Measurements from ENCODE around the gene GNA12. TPM values are rescaled to one million over a fixed set of nuclear protein-coding genes. Genes with fewer than 3 reads are reported as not detected.

Gene GNA12
- polyA plus RNA-seq, 1 of the 3 experiments (the other 2 are of a cell fraction) = 64.8 TPM

DNA sequence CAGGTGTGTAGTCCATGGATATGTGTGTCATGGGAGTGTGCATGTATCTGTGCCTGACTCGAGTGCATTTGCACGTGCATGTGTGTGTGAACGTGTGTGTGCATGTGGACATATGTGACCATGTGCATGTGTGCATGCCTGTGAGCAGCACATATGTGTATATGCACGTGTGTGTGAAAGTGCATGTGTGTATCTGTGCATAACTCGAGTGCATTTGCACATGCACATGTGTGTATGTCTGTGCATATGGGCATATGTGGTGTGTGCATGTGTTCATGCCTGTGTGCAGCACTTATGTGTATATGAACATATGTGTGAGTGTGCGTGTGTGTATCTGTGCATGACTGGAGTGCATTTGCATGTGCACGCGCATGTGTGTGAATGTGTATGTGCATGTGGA, 35.2 kb upstream of the GNA12 start:
- Histone ChIP-seq H3K4me2 (no peak overlapping the region), H3K9me3 (no peaks in the 10 kb centered on the region), H2AFZ (ENCODE audit: low read depth) (no peak overlapping the region), H3F3A (replicated peaks; ENCODE audit: insufficient read depth) (peaks cover 20% of the 10 kb centered on the region), H3K4me1 (ENCODE audit: control insufficient read depth in 1 of 2, insufficient read depth in 2 of 2, low read depth in 1 of 2, low read length in 1 of 2) (peaks cover 0 to 8% of the 10 kb centered on the region in 2 experiments; a peak in 1 of 4 replicates), H3K9me2 (no peaks in the 10 kb centered on the region), H3K36me3 (replicated peaks in 1 of 2; ENCODE audit: control insufficient read depth in 1 of 2, insufficient read depth in 2 of 2, low read length in 1 of 2) (no peaks in the 10 kb centered on the region), H3K79me2 (ENCODE audit: insufficient read depth) (no peaks in the 10 kb centered on the region), H3K4me3 (ENCODE audit: low read depth in 2 of 2, low read length in 1 of 2) (no peak overlapping the region), H3K27ac (ENCODE audit: low read depth in 2 of 2, low read length in 1 of 2) (no peak overlapping the region), H4K20me1 (ENCODE audit: insufficient read depth) (no peaks in the 10 kb centered on the region), H3K9ac (no peak overlapping the region), H3K27me3 (ENCODE audit: insufficient read depth) (no peaks in the 10 kb centered on the region)
- POLR2A ChIA-PET = no interaction called here
- DNase-seq = no peak
- CTCF ChIA-PET = no interaction called here
- TF ChIP-seq EP300 (IDR thresholded peaks at IDR 0.05; ENCODE audit: borderline replicate concordance in 1 of 2, low read depth in 1 of 2, low read length in 1 of 2) (no peak), ELF1 (IDR thresholded peaks at IDR 0.05) (no peak), EZH2phosphoT487 (IDR thresholded peaks at IDR 0.05; ENCODE audit: borderline replicate concordance, low read depth) (no peak), ZBTB33 (IDR thresholded peaks at IDR 0.05; ENCODE audit: borderline replicate concordance, low read depth) (no peak), TCF12 (IDR thresholded peaks at IDR 0.05) (no peak), CHD2 (IDR thresholded peaks at IDR 0.05; ENCODE audit: low read length, partially characterized antibody) (no peak)
- TF ChIP-seq, protein P1, sequence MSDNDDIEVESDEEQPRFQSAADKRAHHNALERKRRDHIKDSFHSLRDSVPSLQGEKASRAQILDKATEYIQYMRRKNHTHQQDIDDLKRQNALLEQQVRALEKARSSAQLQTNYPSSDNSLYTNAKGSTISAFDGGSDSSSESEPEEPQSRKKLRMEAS (IDR thresholded peaks at IDR 0.05; ENCODE audit: low read depth) = no peak
- TF ChIP-seq, protein P2, sequence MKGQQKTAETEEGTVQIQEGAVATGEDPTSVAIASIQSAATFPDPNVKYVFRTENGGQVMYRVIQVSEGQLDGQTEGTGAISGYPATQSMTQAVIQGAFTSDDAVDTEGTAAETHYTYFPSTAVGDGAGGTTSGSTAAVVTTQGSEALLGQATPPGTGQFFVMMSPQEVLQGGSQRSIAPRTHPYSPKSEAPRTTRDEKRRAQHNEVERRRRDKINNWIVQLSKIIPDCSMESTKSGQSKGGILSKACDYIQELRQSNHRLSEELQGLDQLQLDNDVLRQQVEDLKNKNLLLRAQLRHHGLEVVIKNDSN (IDR thresholded peaks at IDR 0.05; ENCODE audit: borderline replicate concordance, low read depth) = no peak
- 65% methylated on average over 8 of the region's 8 CpGs for WGBS (ENCODE audit: low lambda C conversion rate)

- no peak for DNase-seq
- Histone ChIP-seq H3K79me2 (ENCODE audit: insufficient read depth) (no peaks in the 10 kb centered on the region), H2AFZ (ENCODE audit: low read depth) (no peak overlapping the region), H3K27me3 (ENCODE audit: insufficient read depth) (no peaks in the 10 kb centered on the region), H3K27ac (ENCODE audit: low read depth in 2 of 2, low read length in 1 of 2) (no peak overlapping the region), H4K20me1 (ENCODE audit: insufficient read depth) (no peaks in the 10 kb centered on the region), H3K9me3 (no peaks in the 10 kb centered on the region), H3K4me3 (ENCODE audit: low read depth in 2 of 2, low read length in 1 of 2) (no peak overlapping the region), H3K4me1 (ENCODE audit: control insufficient read depth in 1 of 2, insufficient read depth in 2 of 2, low read depth in 1 of 2, low read length in 1 of 2) (peaks cover 0 to 11% of the 10 kb centered on the region in 2 experiments; a peak in 1 of 4 replicates), H3K36me3 (replicated peaks in 1 of 2; ENCODE audit: control insufficient read depth in 1 of 2, insufficient read depth in 2 of 2, low read length in 1 of 2) (no peaks in the 10 kb centered on the region), H3K9me2 (no peaks in the 10 kb centered on the region), H3K9ac (no peak overlapping the region), H3F3A (replicated peaks; ENCODE audit: insufficient read depth) (peaks cover 27% of the 10 kb centered on the region), H3K4me2 (no peak overlapping the region)
- POLR2A ChIA-PET = no interaction called here
- TF ChIP-seq CHD2 (IDR thresholded peaks at IDR 0.05; ENCODE audit: low read length, partially characterized antibody) (no peak), RFX5 (IDR thresholded peaks at IDR 0.05; ENCODE audit: low read length) (no peak), YY1 (IDR thresholded peaks at IDR 0.05; ENCODE audit: low read depth) (no peak), SIN3A (IDR thresholded peaks at IDR 0.05; ENCODE audit: borderline replicate concordance, low read depth, low read length) (no peak)
- CTCF ChIA-PET = interaction anchor here (2.1 to 5.9 kb wide), 3 partner anchors 9 to 277 kb away, joined by 5 to 41 read pairs (median 26); no protein-coding TSS in a partner anchor
- WGBS (ENCODE audit: low lambda C conversion rate) = 41% methylated on average over 3 of the region's 3 CpGs
These were observed 34.2 kb upstream of the GNA12 start for GRCh38 chr7:2878306-2878705.
